ENCODE results near the gene CCNL2. TPM values are rescaled to one million over a fixed set of nuclear protein-coding genes. Genes with fewer than 3 reads are reported as not detected.

CCNL2 gene
- total and polyA plus RNA-seq, 2 of the 13 experiments (the other 11 are each of a cell fraction or from before 2014, with no cell fraction given): 105 to 340 TPM

DNA sequence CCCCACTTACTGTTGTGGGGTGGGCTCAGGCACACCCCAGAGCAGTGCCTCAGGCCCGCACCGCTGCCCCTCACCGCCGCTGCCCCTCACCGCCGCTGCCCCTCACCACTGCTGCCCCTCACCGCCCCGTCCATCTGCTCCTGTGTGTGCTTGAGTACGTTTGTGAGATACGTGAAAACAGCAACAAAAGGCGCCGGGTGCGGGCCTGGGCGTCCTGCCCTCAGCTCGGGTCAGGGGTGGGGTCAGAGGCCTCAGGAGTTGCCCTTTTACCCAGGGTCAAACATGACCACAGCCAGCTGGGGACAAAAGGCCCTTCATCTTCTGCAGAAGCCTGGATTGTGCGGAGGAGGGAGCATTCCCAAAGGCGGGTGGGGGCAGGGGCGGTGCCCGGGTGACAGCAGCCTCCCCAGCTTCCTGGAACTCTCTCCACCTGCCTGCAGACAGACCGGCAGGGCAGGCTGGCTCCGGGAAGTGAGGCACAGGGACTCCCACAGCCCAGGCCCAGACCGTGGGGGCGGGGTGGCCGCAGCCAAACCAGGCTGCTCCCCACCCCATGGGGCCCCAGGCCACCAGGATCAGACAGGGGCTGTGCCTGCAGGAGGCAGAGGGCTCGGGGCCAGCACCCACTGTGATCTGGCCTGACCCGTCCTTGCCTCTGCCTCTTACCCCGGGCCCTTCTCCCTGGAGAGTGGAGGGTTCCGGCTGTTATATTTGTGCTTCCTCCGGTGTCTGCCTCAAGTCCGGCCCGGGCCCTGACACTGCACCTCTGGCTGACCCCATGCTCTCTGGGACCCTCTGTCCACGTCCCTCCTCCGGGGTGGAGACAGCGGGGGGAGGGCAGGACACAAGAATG, 34.0 kb upstream of the CCNL2 start (continued):
- TF ChIP-seq, protein P1, sequence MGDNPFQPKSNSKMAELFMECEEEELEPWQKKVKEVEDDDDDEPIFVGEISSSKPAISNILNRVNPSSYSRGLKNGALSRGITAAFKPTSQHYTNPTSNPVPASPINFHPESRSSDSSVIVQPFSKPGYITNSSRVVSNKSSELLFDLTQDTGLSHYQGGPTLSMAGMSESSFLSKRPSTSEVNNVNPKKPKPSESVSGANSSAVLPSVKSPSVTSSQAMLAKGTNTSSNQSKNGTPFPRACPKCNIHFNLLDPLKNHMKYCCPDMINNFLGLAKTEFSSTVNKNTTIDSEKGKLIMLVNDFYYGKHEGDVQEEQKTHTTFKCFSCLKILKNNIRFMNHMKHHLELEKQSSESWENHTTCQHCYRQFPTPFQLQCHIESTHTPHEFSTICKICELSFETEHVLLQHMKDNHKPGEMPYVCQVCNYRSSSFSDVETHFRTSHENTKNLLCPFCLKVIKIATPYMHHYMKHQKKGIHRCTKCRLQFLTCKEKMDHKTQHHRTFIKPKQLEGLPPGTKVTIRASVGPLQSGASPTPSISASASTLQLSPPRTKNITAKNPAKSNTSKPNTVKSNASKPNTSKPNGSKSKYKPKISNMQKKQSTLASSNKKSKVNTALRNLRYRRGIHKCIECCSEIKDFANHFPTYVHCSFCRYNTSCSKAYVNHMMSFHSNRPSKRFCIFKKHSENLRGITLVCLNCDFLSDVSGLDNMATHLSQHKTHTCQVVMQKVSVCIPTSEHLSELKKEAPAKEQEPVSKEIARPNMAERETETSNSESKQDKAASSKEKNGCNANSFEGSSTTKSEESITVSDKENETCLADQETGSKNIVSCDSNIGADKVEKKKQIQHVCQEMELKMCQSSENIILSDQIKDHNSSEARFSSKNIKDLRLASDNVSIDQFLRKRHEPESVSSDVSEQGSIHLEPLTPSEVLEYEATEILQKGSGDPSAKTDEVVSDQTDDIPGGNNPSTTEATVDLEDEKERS (CRISPR knock-in tag; IDR thresholded peaks at IDR 0.05): no peak
- TF ChIP-seq ZNF747 (CRISPR knock-in tag; IDR thresholded peaks at IDR 0.05; ENCODE audit: borderline replicate concordance): peak; percentile 94
- TF ChIP-seq EHMT2 (IDR thresholded peaks at IDR 0.05; ENCODE audit: borderline replicate concordance, low read depth, low read length): no peak
- no peak for TF ChIP-seq FLYWCH1 (CRISPR knock-in tag; IDR thresholded peaks at IDR 0.05)
- peak; percentile 95 for TF ChIP-seq ESRRA (CRISPR knock-in tag; IDR thresholded peaks at IDR 0.05; ENCODE audit: low read depth)
- TF ChIP-seq ZEB1 (IDR thresholded peaks at IDR 0.05; ENCODE audit: insufficient replicate concordance, low read depth): no peak
- TF ChIP-seq, protein P2, sequence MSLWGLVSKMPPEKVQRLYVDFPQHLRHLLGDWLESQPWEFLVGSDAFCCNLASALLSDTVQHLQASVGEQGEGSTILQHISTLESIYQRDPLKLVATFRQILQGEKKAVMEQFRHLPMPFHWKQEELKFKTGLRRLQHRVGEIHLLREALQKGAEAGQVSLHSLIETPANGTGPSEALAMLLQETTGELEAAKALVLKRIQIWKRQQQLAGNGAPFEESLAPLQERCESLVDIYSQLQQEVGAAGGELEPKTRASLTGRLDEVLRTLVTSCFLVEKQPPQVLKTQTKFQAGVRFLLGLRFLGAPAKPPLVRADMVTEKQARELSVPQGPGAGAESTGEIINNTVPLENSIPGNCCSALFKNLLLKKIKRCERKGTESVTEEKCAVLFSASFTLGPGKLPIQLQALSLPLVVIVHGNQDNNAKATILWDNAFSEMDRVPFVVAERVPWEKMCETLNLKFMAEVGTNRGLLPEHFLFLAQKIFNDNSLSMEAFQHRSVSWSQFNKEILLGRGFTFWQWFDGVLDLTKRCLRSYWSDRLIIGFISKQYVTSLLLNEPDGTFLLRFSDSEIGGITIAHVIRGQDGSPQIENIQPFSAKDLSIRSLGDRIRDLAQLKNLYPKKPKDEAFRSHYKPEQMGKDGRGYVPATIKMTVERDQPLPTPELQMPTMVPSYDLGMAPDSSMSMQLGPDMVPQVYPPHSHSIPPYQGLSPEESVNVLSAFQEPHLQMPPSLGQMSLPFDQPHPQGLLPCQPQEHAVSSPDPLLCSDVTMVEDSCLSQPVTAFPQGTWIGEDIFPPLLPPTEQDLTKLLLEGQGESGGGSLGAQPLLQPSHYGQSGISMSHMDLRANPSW (CRISPR knock-in tag; IDR thresholded peaks at IDR 0.05; ENCODE audit: borderline replicate concordance): 0 out of 2 replicates have a peak, but pooled peaks have one; percentile 83
- TF ChIP-seq ZNF530 (CRISPR knock-in tag; IDR thresholded peaks at IDR 0.05; ENCODE audit: low read depth): no peak
- no peak for TF ChIP-seq TEAD2 (CRISPR knock-in tag; IDR thresholded peaks at IDR 0.05)
- TF ChIP-seq, protein P3, sequence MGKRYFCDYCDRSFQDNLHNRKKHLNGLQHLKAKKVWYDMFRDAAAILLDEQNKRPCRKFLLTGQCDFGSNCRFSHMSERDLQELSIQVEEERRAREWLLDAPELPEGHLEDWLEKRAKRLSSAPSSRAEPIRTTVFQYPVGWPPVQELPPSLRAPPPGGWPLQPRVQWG (CRISPR knock-in tag; IDR thresholded peaks at IDR 0.05; ENCODE audit: borderline replicate concordance, low read depth): no peak
- TF ChIP-seq, protein P4, sequence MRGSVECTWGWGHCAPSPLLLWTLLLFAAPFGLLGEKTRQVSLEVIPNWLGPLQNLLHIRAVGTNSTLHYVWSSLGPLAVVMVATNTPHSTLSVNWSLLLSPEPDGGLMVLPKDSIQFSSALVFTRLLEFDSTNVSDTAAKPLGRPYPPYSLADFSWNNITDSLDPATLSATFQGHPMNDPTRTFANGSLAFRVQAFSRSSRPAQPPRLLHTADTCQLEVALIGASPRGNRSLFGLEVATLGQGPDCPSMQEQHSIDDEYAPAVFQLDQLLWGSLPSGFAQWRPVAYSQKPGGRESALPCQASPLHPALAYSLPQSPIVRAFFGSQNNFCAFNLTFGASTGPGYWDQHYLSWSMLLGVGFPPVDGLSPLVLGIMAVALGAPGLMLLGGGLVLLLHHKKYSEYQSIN (CRISPR knock-in tag; IDR thresholded peaks at IDR 0.05; ENCODE audit: borderline replicate concordance): 0 out of 2 replicates have a peak, but pooled peaks have one; percentile 59
- TF ChIP-seq STAG1 (CRISPR knock-in tag; IDR thresholded peaks at IDR 0.05): no peak; the same call in 1 of the 2 replicates
- TF ChIP-seq ELF3 (CRISPR knock-in tag; IDR thresholded peaks at IDR 0.05): peak; percentile 96
- peak; percentile 91 for TF ChIP-seq GFI1 (CRISPR knock-in tag; IDR thresholded peaks at IDR 0.05; ENCODE audit: borderline replicate concordance)
- peak; percentile 89 for TF ChIP-seq KAT8 (CRISPR knock-in tag; IDR thresholded peaks at IDR 0.05)
- TF ChIP-seq U2AF2 (IDR thresholded peaks at IDR 0.05; ENCODE audit: low read depth, low read length): peak; percentile 56; the same call in 1 of the 2 replicates
